Natural killer cell (primary cell): ENCODE results near the gene ADAM23. TPM values are rescaled to one million over a fixed set of nuclear protein-coding genes. Genes with fewer than 3 reads are reported as not detected.

Experiments used
- ATAC-seq, 3 donors: fragments of 150-1000 bp in 2 of 3; fragments of 200-7000 bp in 1 of 3; cut with Tn5 transposase; 1 replicate in 1 of 3; 2 replicates in 2 of 3; pipeline ENCODE4 v1.10.0; 2021; ENCODE audit warnings: mild to moderate bottlenecking in 2 of 3, moderate library complexity in 2 of 3
- DNase-seq, 2 donors: peaks; one replicate each; pipeline versions ENCODE4 v3.0.0 to v3.0.0-alpha.2; 2013 to 2021; ENCODE audit warnings: mixed read lengths in 1 of 2
- H3K27ac ChIP-seq: one replicate; pipeline ENCODE4 v1.5.1; 2013; ENCODE audit warnings: mild to moderate bottlenecking, low read length
- H3K27me3 ChIP-seq: one replicate; pipeline ENCODE4 v1.6.1; 2013; ENCODE audit warnings: low read length; ENCODE audit not compliant: control insufficient read depth, insufficient read depth
- H3K36me3 ChIP-seq: one replicate; pipeline ENCODE4 v1.6.1; 2013; ENCODE audit warnings: low read length; ENCODE audit not compliant: control insufficient read depth, insufficient read depth
- H3K4me1 ChIP-seq: one replicate; pipeline ENCODE4 v1.6.1; 2013; ENCODE audit warnings: low read length; ENCODE audit not compliant: control insufficient read depth, insufficient read depth
- H3K4me3 ChIP-seq: one replicate; pipeline ENCODE4 v1.5.1; 2013; ENCODE audit warnings: low read length
- H3K9me3 ChIP-seq: one replicate; pipeline ENCODE4 v1.6.1; 2013; ENCODE audit warnings: low read length; ENCODE audit not compliant: control insufficient read depth, insufficient read depth
- H3K27ac Mint-ChIP-seq, 2 donors: one replicate each; pipeline ENCODE4 v1.8.0; 2022; ENCODE audit warnings: mild to moderate bottlenecking in 2 of 2, mixed read lengths in 2 of 2, moderate library complexity in 1 of 2
- H3K27me3 Mint-ChIP-seq, 2 donors: one replicate each; pipeline ENCODE4 v1.8.0; 2022; ENCODE audit warnings: low read depth in 2 of 2, mixed read lengths in 2 of 2
- H3K36me3 Mint-ChIP-seq: one replicate; pipeline ENCODE4 v1.8.0; 2022; ENCODE audit warnings: mixed read lengths
- H3K4me1 Mint-ChIP-seq, 2 donors: one replicate each; pipeline ENCODE4 v1.8.0; 2022; ENCODE audit warnings: mixed read lengths in 2 of 2
- H3K4me3 Mint-ChIP-seq: one replicate; pipeline ENCODE4 v1.8.0; 2022; ENCODE audit warnings: mild to moderate bottlenecking, moderate library complexity, mixed read lengths
- H3K9me3 Mint-ChIP-seq, 2 donors: one replicate each; pipeline ENCODE4 v1.8.0; 2022; ENCODE audit warnings: mixed read lengths in 2 of 2
- CTCF ChIP-seq: fragments of 200-600 bp; IDR thresholded peaks from one replicate; pipeline ENCODE4 v1.8.0; 2022; ENCODE audit warnings: antibody characterized with exemption
- WGBS: methylation state at CpG from one replicate; pipeline ENCODE4 v1.1.7; 2013; ENCODE audit warnings: missing lambda C conversion rate; ENCODE audit not compliant: insufficient coverage; 5-methylcytosine and 5-hydroxymethylcytosine counted together
- intact Hi-C: fragments of 100-400 bp; cut with micrococcal nuclease; formaldehyde crosslinking; loops from one replicate; pipeline ENCODE4 v1.14.2; 2022
- total RNA-seq, 4 donors: library from RNA; stranded (reverse); fragments of 120-200 nt in 1 of 4; gene quantifications; one replicate each; pipeline versions ENCODE4 v1.2.3 to v1.2.4, GENCODE V29; 2013 to 2022

The ADAM23 gene
- total RNA-seq, 3 donors from 2014 or later (not counting 1 experiment from before 2014, with no cell fraction given) = 1.6 TPM; not detected in 2

GRCh38 chr2:206471524-206472062 lies 28.3 kb downstream of the ADAM23 start:
- no peaks in the 10 kb centered on the region for H3K4me1 Mint-ChIP-seq
- Histone ChIP-seq H3K4me1 (no peaks in the 10 kb centered on the region), H3K36me3 (no peaks in the 10 kb centered on the region), H3K27me3 (no peaks in the 10 kb centered on the region), H3K9me3 (peaks cover 8% of the 10 kb centered on the region), H3K27ac (no peak overlapping the region), H3K4me3 (no peak overlapping the region)
- H3K27ac Mint-ChIP-seq = no peak overlapping the region
- TF ChIP-seq CTCF = no peak
- no peak overlapping the region for H3K4me3 Mint-ChIP-seq
- H3K27me3 Mint-ChIP-seq = no peaks in the 10 kb centered on the region
- no peak for ATAC-seq
- no peak for DNase-seq
- WGBS = no CpG with 5 or more reads among the region's 2 CpGs
- H3K36me3 Mint-ChIP-seq = no peaks in the 10 kb centered on the region
- peaks cover 3 to 10% of the 10 kb centered on the region in 2 donors for H3K9me3 Mint-ChIP-seq
- intact Hi-C loops = no loop called here

- peaks cover 8% of the 10 kb centered on the region for H3K9me3 ChIP-seq
- no peaks in the 10 kb centered on the region for H3K27me3 ChIP-seq
- 80% methylated on average over 5 of the region's 5 CpGs for WGBS
- no peak overlapping the region for H3K27ac ChIP-seq
- ATAC-seq = no peak
- TF ChIP-seq CTCF = no peak
- intact Hi-C loops = no loop called here
- Mint-ChIP-seq H3K4me3 (no peak overlapping the region), H3K27ac (no peak overlapping the region), H3K27me3 (no peaks in the 10 kb centered on the region), H3K4me1 (no peaks in the 10 kb centered on the region), H3K9me3 (peaks cover 3 to 10% of the 10 kb centered on the region in 2 donors), H3K36me3 (no peaks in the 10 kb centered on the region)
- no peaks in the 10 kb centered on the region for H3K36me3 ChIP-seq
- no peak for DNase-seq
- no peak overlapping the region for H3K4me3 ChIP-seq
- no peaks in the 10 kb centered on the region for H3K4me1 ChIP-seq
Measured at GRCh38 chr2:206472094-206472493, 28.8 kb downstream of the ADAM23 start.

- no peaks in the 10 kb centered on the region for H3K27me3 Mint-ChIP-seq
- H3K36me3 Mint-ChIP-seq = no peaks in the 10 kb centered on the region
- H3K27me3 ChIP-seq = no peaks in the 10 kb centered on the region
- ATAC-seq = no peak
- peaks cover 3 to 4% of the 10 kb centered on the region in 2 donors for H3K9me3 Mint-ChIP-seq
- no peak for TF ChIP-seq CTCF
- no peak overlapping the region for H3K4me3 Mint-ChIP-seq
- intact Hi-C loops = no loop called here
- no peak overlapping the region for H3K27ac Mint-ChIP-seq
- 100% methylated on average over 1 of the region's 1 CpG for WGBS
- H3K9me3 ChIP-seq = no peaks in the 10 kb centered on the region
- no peak overlapping the region for H3K27ac ChIP-seq
- H3K4me1 ChIP-seq = no peaks in the 10 kb centered on the region
- no peaks in the 10 kb centered on the region for H3K4me1 Mint-ChIP-seq
- no peaks in the 10 kb centered on the region for H3K36me3 ChIP-seq
- H3K4me3 ChIP-seq = no peak overlapping the region
- DNase-seq = no peak
Measured at GRCh38 chr2:206474099-206474498, 30.8 kb downstream of the ADAM23 start.

- DNase-seq (no peak), ATAC-seq (no peak)
- TF ChIP-seq CTCF = no peak
- Histone ChIP-seq H3K36me3 (no peaks in the 10 kb centered on the region), H3K4me1 (no peaks in the 10 kb centered on the region), H3K9me3 (no peaks in the 10 kb centered on the region), H3K27ac (no peak overlapping the region), H3K4me3 (no peak overlapping the region), H3K27me3 (no peaks in the 10 kb centered on the region)
- Mint-ChIP-seq H3K27me3 (no peaks in the 10 kb centered on the region), H3K4me3 (no peak overlapping the region), H3K4me1 (no peaks in the 10 kb centered on the region), H3K36me3 (no peaks in the 10 kb centered on the region), H3K9me3 (peaks cover 0 to 3% of the 10 kb centered on the region in 2 donors), H3K27ac (no peak overlapping the region)
- intact Hi-C loops = no loop called here
- WGBS = no CpG with 5 or more reads among the region's 1 CpG
Measured at GRCh38 chr2:206477296-206477695, 34.0 kb downstream of the ADAM23 start.
